Measurements from ENCODE around the gene MYLK2.

Gene MYLK2

GRCh38 chr20:31853481-31853880 lies 34.3 kb downstream of the MYLK2 start:
- DNase-seq (ENCODE audit: extremely low read depth, low read depth): no peak
- H3K4me3 ChIP-seq (replicated peaks; ENCODE audit: low read depth, low read length): no peak overlapping the region
- TF ChIP-seq CTCF (IDR thresholded peaks at IDR 0.05; ENCODE audit: low read depth, low read length, missing control alignments): no peak

- no peak for TF ChIP-seq CTCF (IDR thresholded peaks at IDR 0.05; ENCODE audit: low read depth, low read length, missing control alignments)
- H3K4me3 ChIP-seq (replicated peaks; ENCODE audit: low read depth, low read length): no peak overlapping the region
- no peak for DNase-seq (ENCODE audit: extremely low read depth, low read depth)
These were observed 37.4 kb downstream of the MYLK2 start for GRCh38 chr20:31856516-31856915.

GRCh38 chr20:31857861-31858759 lies 39.0 kb downstream of the MYLK2 start:
- no peak overlapping the region for H3K4me3 ChIP-seq (replicated peaks; ENCODE audit: low read depth, low read length)
- no peak for TF ChIP-seq CTCF (IDR thresholded peaks at IDR 0.05; ENCODE audit: low read depth, low read length, missing control alignments)
- DNase-seq (ENCODE audit: extremely low read depth, low read depth): no peak

GRCh38 chr20:31858760-31859083 lies 39.6 kb downstream of the MYLK2 start:
- DNase-seq (ENCODE audit: extremely low read depth, low read depth): no peak
- TF ChIP-seq CTCF (IDR thresholded peaks at IDR 0.05; ENCODE audit: low read depth, low read length, missing control alignments): no peak
- H3K4me3 ChIP-seq (replicated peaks; ENCODE audit: low read depth, low read length): no peak overlapping the region

- no peak for TF ChIP-seq CTCF (IDR thresholded peaks at IDR 0.05; ENCODE audit: low read depth, low read length, missing control alignments)
- DNase-seq (ENCODE audit: extremely low read depth, low read depth): no peak
- no peak overlapping the region for H3K4me3 ChIP-seq (replicated peaks; ENCODE audit: low read depth, low read length)
These were observed 40.3 kb downstream of the MYLK2 start for GRCh38 chr20:31859266-31859997.

- no peak for DNase-seq (ENCODE audit: extremely low read depth, low read depth)
- TF ChIP-seq CTCF (IDR thresholded peaks at IDR 0.05; ENCODE audit: low read depth, low read length, missing control alignments): no peak
- no peak overlapping the region for H3K4me3 ChIP-seq (replicated peaks; ENCODE audit: low read depth, low read length)
These were observed 40.8 kb downstream of the MYLK2 start for GRCh38 chr20:31859998-31860380.

All from HFF-Myc (cell line).